Duodenal mucosa (tissue), 2 donors: ENCODE measurements around the gene GRIK2.

Experiments used
- H3K27ac ChIP-seq: one replicate; pipeline ENCODE4 v1.7.0; 2013; ENCODE audit warnings: low read depth, low read length
- H3K27me3 ChIP-seq, 2 donors: one replicate each; pipeline ENCODE4 v1.7.0; 2013; ENCODE audit warnings: low read length in 2 of 2, control low read depth in 1 of 2; ENCODE audit not compliant: insufficient read depth in 2 of 2, control insufficient read depth in 1 of 2
- H3K36me3 ChIP-seq, 2 donors: one replicate each; pipeline ENCODE4 v1.7.0; 2013; ENCODE audit warnings: low read length in 2 of 2, control low read depth in 1 of 2; ENCODE audit not compliant: insufficient read depth in 2 of 2, control insufficient read depth in 1 of 2
- H3K4me1 ChIP-seq, 2 donors: one replicate each; pipeline ENCODE4 v1.7.0; 2013; ENCODE audit warnings: low read length in 2 of 2, control low read depth in 1 of 2; ENCODE audit not compliant: insufficient read depth in 2 of 2, control insufficient read depth in 1 of 2
- H3K4me3 ChIP-seq, 2 donors: one replicate each; pipeline ENCODE4 v1.7.0; 2013; ENCODE audit warnings: low read length in 2 of 2, low read depth in 1 of 2
- H3K9ac ChIP-seq, 2 donors: one replicate each; pipeline ENCODE4 v1.7.0; 2013; ENCODE audit warnings: low read length in 2 of 2, low read depth in 1 of 2
- H3K9me3 ChIP-seq, 2 donors: one replicate each; pipeline ENCODE4 v1.7.0; 2013; ENCODE audit warnings: low read length in 2 of 2, control low read depth in 1 of 2; ENCODE audit not compliant: control insufficient read depth in 1 of 2

The GRIK2 gene

GRCh38 chr6:101918471-101918870 lies 525.0 kb downstream of the GRIK2 start:
- Histone ChIP-seq H3K4me3 (no peak overlapping the region), H3K36me3 (no peaks in the 10 kb centered on the region), H3K9ac (no peak overlapping the region), H3K9me3 (no peaks in the 10 kb centered on the region), H3K27me3 (no peaks in the 10 kb centered on the region), H3K27ac (no peak overlapping the region), H3K4me1 (no peaks in the 10 kb centered on the region)

- Histone ChIP-seq H3K4me1 (no peaks in the 10 kb centered on the region), H3K4me3 (no peak overlapping the region), H3K36me3 (no peaks in the 10 kb centered on the region), H3K27ac (no peak overlapping the region), H3K9ac (no peak overlapping the region), H3K27me3 (no peaks in the 10 kb centered on the region), H3K9me3 (peaks cover 0 to 4% of the 10 kb centered on the region in 2 donors)
Measured at GRCh38 chr6:101921829-101922450, 528.4 kb downstream of the GRIK2 start.

DNA sequence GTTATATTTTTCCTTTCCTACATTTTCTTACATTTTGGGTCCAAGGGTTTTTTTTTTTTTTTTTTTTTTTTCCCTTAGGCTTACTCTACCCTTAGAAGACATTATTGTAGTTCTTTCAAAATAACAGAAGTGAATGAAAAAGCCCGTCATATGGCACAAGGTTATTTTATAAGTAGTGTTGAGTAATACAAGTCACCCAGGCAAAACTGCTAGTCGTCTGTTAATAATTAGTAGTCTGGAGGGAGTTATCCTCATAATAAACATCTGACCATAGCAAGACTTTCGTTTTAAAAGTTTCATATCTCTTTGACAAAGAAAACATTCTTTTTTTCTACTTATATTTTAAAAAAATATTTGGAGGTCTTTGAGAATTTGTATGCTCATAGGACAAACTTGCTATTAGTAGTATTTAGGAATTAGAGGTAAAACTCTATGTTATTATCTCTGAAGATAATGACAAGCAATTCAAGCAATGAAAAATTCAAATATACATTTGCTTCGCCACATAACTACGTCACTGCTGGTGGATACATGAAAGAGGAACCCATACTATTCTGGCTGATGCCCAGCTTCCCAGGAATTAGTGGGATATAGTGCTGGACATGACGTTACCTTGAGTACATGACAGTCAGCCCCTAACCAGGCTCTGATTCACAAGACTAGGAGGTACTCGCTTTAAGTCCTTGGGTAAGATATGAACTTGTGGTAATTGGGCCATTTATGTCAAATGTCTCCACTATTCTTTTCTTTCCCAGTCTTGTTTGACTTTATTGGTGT lies 532.8 kb downstream of the GRIK2 start:
- H3K9ac ChIP-seq, result no peak overlapping the region
- H3K36me3 ChIP-seq, result no peaks in the 10 kb centered on the region
- H3K4me1 ChIP-seq, result no peaks in the 10 kb centered on the region
- H3K4me3 ChIP-seq, result no peak overlapping the region
- H3K9me3 ChIP-seq, result peaks cover 0 to 4% of the 10 kb centered on the region in 2 donors
- no peak overlapping the region for H3K27ac ChIP-seq
- no peaks in the 10 kb centered on the region for H3K27me3 ChIP-seq

- Histone ChIP-seq H3K4me3 (no peak overlapping the region), H3K9ac (no peak overlapping the region), H3K4me1 (no peaks in the 10 kb centered on the region), H3K27ac (no peak overlapping the region), H3K27me3 (no peaks in the 10 kb centered on the region), H3K36me3 (no peaks in the 10 kb centered on the region), H3K9me3 (no peaks in the 10 kb centered on the region)
Measured at GRCh38 chr6:101931766-101932165, 538.3 kb downstream of the GRIK2 start.

DNA sequence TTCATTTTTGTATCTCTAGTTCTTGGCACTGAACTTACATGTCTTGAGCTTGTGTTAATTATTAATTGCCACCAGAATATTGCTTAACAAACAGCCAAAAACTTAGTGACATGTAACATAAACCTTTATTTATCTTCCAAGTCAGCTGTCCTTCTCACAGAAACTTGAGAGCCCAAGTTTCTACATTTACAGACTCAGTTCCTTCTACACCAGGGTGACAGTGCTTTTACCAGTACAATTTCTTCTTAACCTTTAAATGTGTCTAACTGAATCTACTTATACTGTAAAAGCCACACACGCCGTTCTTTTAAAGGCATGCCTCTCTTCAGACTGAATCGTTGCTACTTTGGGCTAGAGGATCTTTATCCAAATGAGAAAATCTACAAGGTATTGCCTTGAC lies 539.2 kb downstream of the GRIK2 start:
- Histone ChIP-seq H3K27ac (no peak overlapping the region), H3K4me1 (no peaks in the 10 kb centered on the region), H3K9ac (no peak overlapping the region), H3K4me3 (no peak overlapping the region), H3K27me3 (no peaks in the 10 kb centered on the region), H3K36me3 (no peaks in the 10 kb centered on the region), H3K9me3 (no peaks in the 10 kb centered on the region)

- no peak overlapping the region for H3K9ac ChIP-seq
- no peaks in the 10 kb centered on the region for H3K4me1 ChIP-seq
- no peak overlapping the region for H3K4me3 ChIP-seq
- H3K36me3 ChIP-seq, result no peaks in the 10 kb centered on the region
- H3K27ac ChIP-seq, result no peak overlapping the region
- no peaks in the 10 kb centered on the region for H3K27me3 ChIP-seq
- no peaks in the 10 kb centered on the region for H3K9me3 ChIP-seq
Measured at GRCh38 chr6:101935732-101936131, 542.2 kb downstream of the GRIK2 start.

DNA sequence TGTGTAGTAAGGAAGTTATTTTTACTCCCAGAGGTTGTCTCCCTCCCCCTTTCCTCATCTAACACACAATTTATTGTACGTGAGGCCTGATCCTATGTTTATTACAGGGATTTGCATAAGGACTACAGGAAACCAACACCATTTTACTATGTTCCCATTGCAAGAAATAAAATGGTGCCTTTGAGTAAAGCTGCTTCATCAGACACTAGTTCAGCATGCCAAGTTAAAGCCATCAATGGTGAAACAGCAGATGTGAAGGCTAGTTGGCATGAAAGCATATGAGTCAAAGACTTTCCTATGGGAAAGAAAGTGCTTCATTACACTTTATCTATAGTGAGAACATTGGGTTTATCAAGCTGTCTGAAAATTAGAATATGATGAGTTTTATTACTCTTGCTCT lies 543.0 kb downstream of the GRIK2 start:
- Histone ChIP-seq H3K27me3 (no peaks in the 10 kb centered on the region), H3K9ac (no peak overlapping the region), H3K4me3 (no peak overlapping the region), H3K9me3 (no peaks in the 10 kb centered on the region), H3K27ac (no peak overlapping the region), H3K4me1 (no peaks in the 10 kb centered on the region), H3K36me3 (no peaks in the 10 kb centered on the region)

GRCh38 chr6:101937108-101937507 lies 543.6 kb downstream of the GRIK2 start:
- no peaks in the 10 kb centered on the region for H3K4me1 ChIP-seq
- no peaks in the 10 kb centered on the region for H3K27me3 ChIP-seq
- no peak overlapping the region for H3K4me3 ChIP-seq
- no peak overlapping the region for H3K9ac ChIP-seq
- H3K27ac ChIP-seq, result no peak overlapping the region
- no peaks in the 10 kb centered on the region for H3K9me3 ChIP-seq
- no peaks in the 10 kb centered on the region for H3K36me3 ChIP-seq

DNA sequence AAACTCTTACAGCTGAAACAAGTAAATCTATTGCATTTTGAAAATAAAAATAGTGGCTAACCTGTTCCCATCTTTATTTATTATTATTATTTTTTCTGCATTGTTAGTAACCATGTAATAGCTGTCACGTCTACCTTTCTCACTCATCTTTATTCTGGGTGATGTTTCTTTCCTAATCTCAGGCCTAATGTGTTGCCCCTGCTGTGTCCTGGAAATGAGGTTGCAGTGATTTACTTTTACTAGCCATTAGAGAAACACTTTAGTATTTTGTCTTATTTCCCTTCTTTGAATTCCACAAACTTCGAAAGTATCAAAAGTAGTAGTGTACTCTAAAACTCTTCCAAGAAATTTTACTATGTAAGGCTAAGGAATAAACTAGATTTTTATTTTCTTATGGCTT lies 546.9 kb downstream of the GRIK2 start:
- Histone ChIP-seq H3K27me3 (no peaks in the 10 kb centered on the region), H3K36me3 (no peaks in the 10 kb centered on the region), H3K4me1 (no peaks in the 10 kb centered on the region), H3K4me3 (no peak overlapping the region), H3K9ac (no peak overlapping the region), H3K27ac (no peak overlapping the region), H3K9me3 (peaks cover 3 to 20% of the 10 kb centered on the region in 2 donors)

DNA sequence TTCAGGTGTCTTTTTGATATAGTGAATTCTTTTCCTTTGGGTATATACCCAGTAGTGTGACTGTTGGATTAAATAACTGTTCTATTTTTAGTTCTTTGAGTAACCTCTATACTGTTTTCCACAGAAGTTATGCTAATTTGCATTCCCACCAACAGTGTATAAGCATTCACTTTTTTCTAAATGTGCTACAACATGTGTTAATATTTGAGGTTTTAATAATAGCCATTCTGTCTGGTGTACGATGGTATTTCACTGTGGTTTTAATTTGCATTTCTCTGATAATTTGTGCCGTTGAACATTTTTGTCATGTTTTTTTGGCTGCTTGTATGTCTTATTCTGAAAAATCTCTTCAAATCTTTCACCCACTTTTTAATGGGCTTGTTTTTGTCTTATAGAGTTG lies 563.5 kb downstream of the GRIK2 start:
- Histone ChIP-seq H3K27me3 (no peaks in the 10 kb centered on the region), H3K36me3 (no peaks in the 10 kb centered on the region), H3K4me3 (no peak overlapping the region), H3K9me3 (peaks cover 7 to 9% of the 10 kb centered on the region in 2 donors), H3K4me1 (no peaks in the 10 kb centered on the region), H3K9ac (no peak overlapping the region), H3K27ac (no peak overlapping the region)
